Endodermal cell (in vitro differentiated cells): ENCODE measurements around the gene LRMDA. TPM values are rescaled to one million over a fixed set of nuclear protein-coding genes. Genes with fewer than 3 reads are reported as not detected.

Source experiments
- DNase-seq: peaks from one replicate; pipeline ENCODE4 v3.0.0-alpha.2; 2017
- H3K27ac ChIP-seq: 2 replicates; pipeline ENCODE4 v1.5.1; 2013; ENCODE audit warnings: mild to moderate bottlenecking, low read depth, low read length, moderate library complexity
- H3K27me3 ChIP-seq: 2 replicates; pipeline ENCODE4 v1.6.1; 2013; ENCODE audit warnings: mild to moderate bottlenecking, low read length, moderate library complexity; ENCODE audit not compliant: insufficient read depth, control insufficient read depth, poor library complexity, severe bottlenecking
- H3K36me3 ChIP-seq: 2 replicates; pipeline ENCODE4 v1.7.0; 2013; ENCODE audit warnings: mild to moderate bottlenecking, low read length, moderate library complexity; ENCODE audit not compliant: control insufficient read depth, insufficient read depth
- H3K4me1 ChIP-seq: one replicate; pipeline ENCODE4 v1.7.0; 2013; ENCODE audit warnings: low read length; ENCODE audit not compliant: control insufficient read depth, insufficient read depth
- H3K4me3 ChIP-seq: 2 replicates; pipeline ENCODE4 v1.5.1; 2013; ENCODE audit warnings: mild to moderate bottlenecking, low read length, moderate library complexity
- H3K9ac ChIP-seq: 2 replicates; pipeline ENCODE4 v1.6.1; 2013; ENCODE audit warnings: mild to moderate bottlenecking, low read length, moderate library complexity; ENCODE audit not compliant: poor library complexity, severe bottlenecking; ENCODE audit errors: extremely low read depth
- H3K9me3 ChIP-seq: 2 replicates; pipeline ENCODE4 v1.6.1; 2013; ENCODE audit warnings: mild to moderate bottlenecking, low read length, moderate library complexity; ENCODE audit not compliant: control insufficient read depth
- H3K27ac Mint-ChIP-seq: 2 replicates; pipeline ENCODE4 v1.8.0; 2020; ENCODE audit warnings: mixed read lengths
- H3K27me3 Mint-ChIP-seq: 2 replicates; pipeline ENCODE4 v1.8.0; 2021; ENCODE audit warnings: mild to moderate bottlenecking, mixed read lengths; ENCODE audit not compliant: insufficient read depth
- H3K36me3 Mint-ChIP-seq: 2 replicates; pipeline ENCODE4 v1.8.0; 2020; ENCODE audit warnings: low read depth, mixed read lengths
- H3K4me1 Mint-ChIP-seq: 2 replicates; pipeline ENCODE4 v1.8.0; 2020; ENCODE audit warnings: mixed read lengths
- H3K4me3 Mint-ChIP-seq: 2 replicates; pipeline ENCODE4 v1.8.0; 2020; ENCODE audit warnings: mild to moderate bottlenecking, moderate library complexity, mixed read lengths
- H3K9me3 Mint-ChIP-seq: 2 replicates; pipeline ENCODE4 v1.8.0; 2020; ENCODE audit warnings: mild to moderate bottlenecking, mixed read lengths
- WGBS, 2 experiments: methylation state at CpG; one replicate each; pipeline versions ENCODE4 v1.1.5 to v1.1.7; 2013; ENCODE audit warnings: missing lambda C conversion rate in 2 of 2, mixed read lengths in 1 of 2; ENCODE audit not compliant: insufficient coverage in 1 of 2, insufficient read length in 1 of 2; 5-methylcytosine and 5-hydroxymethylcytosine counted together
- total RNA-seq, 2 donors: library from RNA; stranded (reverse); fragmentation: NEBNext Ultra II Directional in 1 of 2; extraction: Animal tissue kit (Norgen Biotek cat#: 25700) in 1 of 2; gene quantifications; 2 replicates in 1 of 2; 3 replicates in 1 of 2; pipeline ENCODE4 v1.2.1, GENCODE V29; 2021
- TF ChIP-seq, protein P1 (sequence below): fragments of 200-600 bp; sonication (generic); conservative IDR thresholded peaks from 2 replicates; pipeline ENCODE4 v1.5.0; 2021; ENCODE audit warnings: antibody characterized with exemption, mild to moderate bottlenecking

Gene LRMDA
- total RNA-seq, 2 donors from 2014 or later, result 1.7 to 5.1 TPM

- no peaks in the 10 kb centered on the region for H3K36me3 ChIP-seq
- H3K4me1 ChIP-seq, result no peaks in the 10 kb centered on the region
- H3K27me3 Mint-ChIP-seq, result no peaks in the 10 kb centered on the region
- peaks cover 10% of the 10 kb centered on the region for H3K9me3 Mint-ChIP-seq
- H3K27ac ChIP-seq, result no peak overlapping the region
- no peaks in the 10 kb centered on the region for H3K27me3 ChIP-seq
- DNase-seq, result no peak
- no peak overlapping the region for H3K9ac ChIP-seq
- H3K4me3 ChIP-seq, result no peak overlapping the region
- TF ChIP-seq, protein P1, sequence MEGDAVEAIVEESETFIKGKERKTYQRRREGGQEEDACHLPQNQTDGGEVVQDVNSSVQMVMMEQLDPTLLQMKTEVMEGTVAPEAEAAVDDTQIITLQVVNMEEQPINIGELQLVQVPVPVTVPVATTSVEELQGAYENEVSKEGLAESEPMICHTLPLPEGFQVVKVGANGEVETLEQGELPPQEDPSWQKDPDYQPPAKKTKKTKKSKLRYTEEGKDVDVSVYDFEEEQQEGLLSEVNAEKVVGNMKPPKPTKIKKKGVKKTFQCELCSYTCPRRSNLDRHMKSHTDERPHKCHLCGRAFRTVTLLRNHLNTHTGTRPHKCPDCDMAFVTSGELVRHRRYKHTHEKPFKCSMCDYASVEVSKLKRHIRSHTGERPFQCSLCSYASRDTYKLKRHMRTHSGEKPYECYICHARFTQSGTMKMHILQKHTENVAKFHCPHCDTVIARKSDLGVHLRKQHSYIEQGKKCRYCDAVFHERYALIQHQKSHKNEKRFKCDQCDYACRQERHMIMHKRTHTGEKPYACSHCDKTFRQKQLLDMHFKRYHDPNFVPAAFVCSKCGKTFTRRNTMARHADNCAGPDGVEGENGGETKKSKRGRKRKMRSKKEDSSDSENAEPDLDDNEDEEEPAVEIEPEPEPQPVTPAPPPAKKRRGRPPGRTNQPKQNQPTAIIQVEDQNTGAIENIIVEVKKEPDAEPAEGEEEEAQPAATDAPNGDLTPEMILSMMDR, result no peak
- 67 to 83% methylated on average over 1 of the region's 1 CpG for WGBS, 2 experiments
- no peak overlapping the region for H3K27ac Mint-ChIP-seq
- H3K9me3 ChIP-seq, result no peaks in the 10 kb centered on the region
- H3K4me1 Mint-ChIP-seq, result no peaks in the 10 kb centered on the region
- no peaks in the 10 kb centered on the region for H3K36me3 Mint-ChIP-seq
- H3K4me3 Mint-ChIP-seq, result no peak overlapping the region
Observed at GRCh38 chr10:75801121-75801520, 369.7 kb downstream of the LRMDA start.

GRCh38 chr10:75801661-75802060 lies 370.2 kb downstream of the LRMDA start:
- no peaks in the 10 kb centered on the region for H3K9me3 ChIP-seq
- Mint-ChIP-seq H3K9me3 (peaks cover 8% of the 10 kb centered on the region), H3K4me3 (no peak overlapping the region), H3K36me3 (no peaks in the 10 kb centered on the region), H3K4me1 (no peaks in the 10 kb centered on the region), H3K27ac (no peak overlapping the region), H3K27me3 (no peaks in the 10 kb centered on the region)
- H3K9ac ChIP-seq, result no peak overlapping the region
- H3K4me3 ChIP-seq, result no peak overlapping the region
- no peaks in the 10 kb centered on the region for H3K27me3 ChIP-seq
- H3K36me3 ChIP-seq, result no peaks in the 10 kb centered on the region
- 86 to 100% methylated on average over 2 to 3 of the region's 3 CpGs for WGBS, 2 experiments
- H3K4me1 ChIP-seq, result no peaks in the 10 kb centered on the region
- H3K27ac ChIP-seq, result no peak overlapping the region
- DNase-seq, result no peak
- TF ChIP-seq, protein P1, result no peak

DNA sequence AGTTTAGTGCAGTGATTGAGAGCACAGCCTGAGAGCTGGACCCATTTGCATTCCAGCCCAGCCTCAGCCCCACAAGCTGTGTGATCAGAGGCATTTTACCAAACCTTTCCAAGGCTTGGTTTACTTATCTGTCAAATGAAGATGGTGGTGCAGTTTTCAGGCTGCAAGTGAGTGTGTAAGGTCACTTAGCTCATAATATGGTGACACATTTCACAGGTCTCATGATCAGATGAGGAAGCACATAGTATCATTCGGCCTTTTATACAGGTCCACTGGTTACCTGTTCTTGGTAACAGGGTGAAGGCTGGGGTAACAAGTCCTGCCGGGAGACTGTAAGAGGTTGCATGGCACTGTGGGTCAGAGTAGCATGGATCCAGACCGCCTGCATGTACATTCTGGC lies 371.7 kb downstream of the LRMDA start:
- no peaks in the 10 kb centered on the region for H3K9me3 ChIP-seq
- H3K4me3 Mint-ChIP-seq, result no peak overlapping the region
- H3K27me3 Mint-ChIP-seq, result no peaks in the 10 kb centered on the region
- no peak overlapping the region for H3K27ac ChIP-seq
- TF ChIP-seq, protein P1, result no peak
- no peak for DNase-seq
- no peaks in the 10 kb centered on the region for H3K4me1 Mint-ChIP-seq
- H3K36me3 Mint-ChIP-seq, result no peaks in the 10 kb centered on the region
- WGBS, 2 experiments, result 92 to 93% methylated on average over 2 to 3 of the region's 3 CpGs
- H3K36me3 ChIP-seq, result no peaks in the 10 kb centered on the region
- H3K4me3 ChIP-seq, result no peak overlapping the region
- H3K4me1 ChIP-seq, result no peaks in the 10 kb centered on the region
- no peaks in the 10 kb centered on the region for H3K27me3 ChIP-seq
- H3K27ac Mint-ChIP-seq, result no peak overlapping the region
- H3K9ac ChIP-seq, result no peak overlapping the region
- no peaks in the 10 kb centered on the region for H3K9me3 Mint-ChIP-seq
